SK-N-MC (cell line): ENCODE data around the gene TRPM2.

ENCODE experiments used
- EZH2 ChIP-seq: fragments of 200-600 bp; sonication (generic); IDR thresholded peaks from one replicate; pipeline ENCODE4 v1.6.1; 2017; ENCODE audit warnings: antibody characterized with exemption
- FOXP2 ChIP-seq: optimal IDR thresholded peaks from 2 replicates; pipeline ENCODE3; 2011; ENCODE audit warnings: mild to moderate bottlenecking, moderate library complexity; ENCODE audit not compliant: insufficient read depth; ENCODE audit errors: extremely low read length, control extremely low read depth
- POLR2AphosphoS5 ChIP-seq: IDR thresholded peaks from 2 replicates; pipeline ENCODE4 v1.6.1; 2012; ENCODE audit warnings: mild to moderate bottlenecking, low read depth, low read length, borderline replicate concordance

DNA sequence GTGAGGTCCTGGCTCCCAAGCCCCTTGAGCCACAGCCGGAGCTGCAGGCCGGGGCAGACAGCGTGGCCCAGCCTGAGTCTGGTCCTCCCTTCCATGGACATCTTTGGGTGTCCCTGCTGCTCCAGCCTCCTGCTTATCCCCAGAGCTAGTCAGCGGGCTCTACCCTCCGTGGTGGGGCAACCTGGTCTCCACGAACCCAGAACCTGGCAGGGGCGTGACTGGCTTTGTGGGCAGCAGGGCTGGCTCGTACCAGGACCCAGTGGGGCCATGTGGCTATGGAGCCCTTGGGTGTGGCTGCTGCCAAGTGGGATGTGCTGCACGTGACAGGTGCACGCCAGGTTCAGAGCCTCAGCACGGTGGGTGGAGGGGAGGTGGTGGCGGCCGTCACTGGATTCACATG is 32.6 kb upstream of the TRPM2 start:
- TF ChIP-seq EZH2 = no peak
- no peak for TF ChIP-seq POLR2AphosphoS5
- no peak for TF ChIP-seq FOXP2
